Heart left ventricle (tissue), 13 donors: Measurements from ENCODE around the gene HS3ST3B1.

ENCODE experiments used
- CTCF ChIP-seq, 12 donors: fragments of 200-600 bp; sonication (generic) in 4 of 12; IDR thresholded peaks; one replicate each; pipeline versions ENCODE4 v1.5.0 to v1.8.0; 2018 to 2022; ENCODE audit warnings: antibody characterized with exemption in 12 of 12, mild to moderate bottlenecking in 5 of 12
- POLR2A ChIP-seq, 2 donors: fragments of 450-650 bp; IDR thresholded peaks; one replicate each; pipeline ENCODE4 v1.6.1; 2017; ENCODE audit warnings: antibody characterized with exemption in 2 of 2, mild to moderate bottlenecking in 2 of 2, moderate library complexity in 2 of 2
- donor health status: ischemic (EF 13 %, LVEDD 7.1; RV severe dilation, severe dysfunction).
- donor health status: DM: no; HTN: yes; CAD: no.
- donor health status: DM: no; HTN: no; CAD: no.
- donor health status: ischemic (EF 25% LVEDD 6.9; RV normal size, moderate dysfunction).
- donor health status: ischemic (EF 25% LVEDD 5.7; RV mildly dilated, moderate dysfunction).
- donor health status: ischemic (EF 35%, LVEDD 5.7; RV mildly dilated, moderate dysfunction).
- donor health status: nonischemic (EF 11% LVEDD 7.7; RV severe dilation, severe dysfunction).
- donor health status: DM: yes; HTN: yes; CAD: no.
- donor health status: PGD.
- donor health status: ischemic (EF 29% LVEDD 5.4; RV normal size, mild dysfunction).
- donor health status: nonischemic (EF 23%, LVEDD 6.1; RV moderate dilation, normal function).

GRCh38 chr17:14336418-14336817 is 35.5 kb downstream of the HS3ST3B1 start:
- no peak for TF ChIP-seq CTCF (IDR thresholded peaks at IDR 0.05)
- no peak for TF ChIP-seq POLR2A (IDR thresholded peaks at IDR 0.05)
